ENCODE data around the gene CEP68.
"Not testable (repeated sequence)": the region's sequence is repeated elsewhere in the genome, so short reads cannot be mapped to it uniquely, and the experiment has no call there.

The CEP68 gene

DNA sequence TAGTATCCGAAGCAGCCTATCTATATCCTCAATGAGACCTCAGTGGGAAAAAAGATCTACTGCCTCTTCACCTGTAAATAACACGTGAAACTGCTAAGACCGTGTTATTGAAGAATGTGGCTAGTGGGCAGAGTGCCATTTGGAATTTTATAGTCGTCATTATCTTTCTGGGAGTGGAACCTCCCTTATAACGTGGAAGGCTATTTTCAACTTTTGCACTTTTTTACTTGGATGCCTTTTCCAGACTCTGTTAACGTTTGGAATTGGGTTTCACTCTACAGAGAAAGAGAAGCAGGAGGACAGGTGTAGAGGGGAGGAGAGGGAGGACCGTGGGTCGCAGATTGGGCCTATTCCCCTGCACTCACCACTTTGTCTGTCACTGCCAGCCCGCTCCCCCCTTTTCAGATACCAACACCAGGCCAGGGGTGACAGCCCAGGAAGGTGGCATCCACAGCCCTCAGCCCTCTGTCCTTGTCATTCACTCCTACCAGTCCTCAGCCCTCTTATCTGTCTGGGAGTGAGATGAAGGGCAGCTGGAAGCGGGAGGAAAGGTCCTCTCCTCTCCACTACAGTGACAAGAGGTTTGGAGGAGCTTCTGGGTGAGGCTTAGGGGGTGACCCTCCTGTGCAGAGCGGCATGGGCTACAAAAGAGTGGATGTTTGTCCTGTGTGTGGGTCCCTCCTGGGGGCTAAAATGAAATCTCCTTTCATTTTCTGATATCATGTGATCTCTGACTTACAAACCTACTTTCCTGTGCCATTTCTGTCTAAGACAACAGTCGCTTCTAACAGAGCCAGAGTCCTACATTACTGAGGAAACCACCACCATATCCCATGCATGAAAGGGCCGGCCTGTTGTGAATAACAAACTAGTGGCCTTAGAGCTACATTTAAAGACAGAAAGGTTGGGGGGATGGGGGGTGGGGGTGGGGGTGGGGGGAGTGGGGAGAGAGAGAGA lies 23.9 kb upstream of the CEP68 start:
- Histone ChIP-seq H3K9ac (ENCODE audit: insufficient read length, low read depth) (no peak overlapping the region), H3K4me1 (ENCODE audit: insufficient read depth, insufficient read length) (peaks cover 2% of the 10 kb centered on the region), H3K27me3 (ENCODE audit: insufficient read depth, insufficient read length) (no peaks in the 10 kb centered on the region), H3K4me3 (ENCODE audit: insufficient read length, low read depth) (no peak overlapping the region), H3K36me3 (ENCODE audit: insufficient read depth, insufficient read length, low read length) (no peaks in the 10 kb centered on the region), H3K9me3 (ENCODE audit: insufficient read depth, low read length) (no peaks in the 10 kb centered on the region)
- no peak for DNase-seq (ENCODE audit: low read depth, low spot score)
- TF ChIP-seq SUZ12 (IDR thresholded peaks at IDR 0.05; ENCODE audit: extremely low read depth, insufficient read depth, insufficient read length): no peak
- no peak for TF ChIP-seq ZNF274 (IDR thresholded peaks at IDR 0.05; ENCODE audit: low read depth, low read length)
- TF ChIP-seq YY1 (IDR thresholded peaks at IDR 0.05; ENCODE audit: insufficient read depth, insufficient read length): no peak

DNA sequence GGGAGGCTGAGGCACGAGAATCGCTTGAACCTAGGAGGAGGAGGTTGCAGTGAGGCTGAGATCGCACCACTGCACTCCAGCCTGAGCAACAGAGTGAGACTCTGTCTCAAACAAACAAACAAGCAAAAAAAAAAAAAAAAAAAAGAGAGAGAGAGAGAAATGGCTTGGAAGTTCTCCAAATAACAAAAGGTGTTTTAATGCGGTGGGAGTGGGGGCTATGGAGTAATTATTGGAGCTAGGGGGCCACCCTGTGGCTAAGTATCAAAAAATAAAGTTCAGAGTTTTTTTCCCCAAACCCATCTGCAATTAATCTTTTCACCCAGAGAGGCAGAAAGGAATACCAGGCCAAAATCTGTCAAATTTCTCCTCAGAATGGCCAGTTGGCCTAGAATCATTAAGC lies 23.0 kb upstream of the CEP68 start:
- TF ChIP-seq YY1 (IDR thresholded peaks at IDR 0.05; ENCODE audit: insufficient read depth, insufficient read length): no peak
- no peak for TF ChIP-seq SUZ12 (IDR thresholded peaks at IDR 0.05; ENCODE audit: extremely low read depth, insufficient read depth, insufficient read length)
- TF ChIP-seq ZNF274 (IDR thresholded peaks at IDR 0.05; ENCODE audit: low read depth, low read length): no peak
- Histone ChIP-seq H3K4me3 (ENCODE audit: insufficient read length, low read depth) (no peak overlapping the region), H3K27me3 (ENCODE audit: insufficient read depth, insufficient read length) (no peaks in the 10 kb centered on the region), H3K4me1 (ENCODE audit: insufficient read depth, insufficient read length) (peaks cover 2% of the 10 kb centered on the region), H3K9ac (ENCODE audit: insufficient read length, low read depth) (no peak overlapping the region), H3K9me3 (ENCODE audit: insufficient read depth, low read length) (no peaks in the 10 kb centered on the region), H3K36me3 (ENCODE audit: insufficient read depth, insufficient read length, low read length) (no peaks in the 10 kb centered on the region)
- no peak for DNase-seq (ENCODE audit: low read depth, low spot score)

DNA sequence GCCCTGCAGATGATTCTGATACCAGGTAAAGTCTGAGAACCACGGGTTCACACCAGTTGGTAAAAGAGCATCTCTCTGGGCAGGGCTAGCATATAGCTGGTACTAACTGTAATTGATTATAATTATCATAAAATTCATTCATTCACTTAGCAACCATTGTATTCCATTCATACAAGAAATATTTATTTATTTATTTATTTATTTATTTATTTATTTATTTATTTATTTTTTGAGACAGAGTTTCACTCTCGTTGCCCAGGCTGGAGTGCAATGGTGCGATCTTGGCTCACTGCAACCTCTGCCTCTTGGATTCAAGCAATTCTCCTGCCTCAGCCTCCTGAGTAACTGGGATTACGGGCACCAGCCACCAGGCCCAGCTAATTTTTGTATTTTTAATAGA lies 22.5 kb upstream of the CEP68 start:
- not testable (repeated sequence) for H3K4me3 ChIP-seq (ENCODE audit: insufficient read length, low read depth); H3K9ac ChIP-seq (ENCODE audit: insufficient read length, low read depth); H3K36me3 ChIP-seq (ENCODE audit: insufficient read depth, insufficient read length, low read length); H3K9me3 ChIP-seq (ENCODE audit: insufficient read depth, low read length); DNase-seq (ENCODE audit: low read depth, low spot score); H3K4me1 ChIP-seq (ENCODE audit: insufficient read depth, insufficient read length); H3K27me3 ChIP-seq (ENCODE audit: insufficient read depth, insufficient read length)

DNA sequence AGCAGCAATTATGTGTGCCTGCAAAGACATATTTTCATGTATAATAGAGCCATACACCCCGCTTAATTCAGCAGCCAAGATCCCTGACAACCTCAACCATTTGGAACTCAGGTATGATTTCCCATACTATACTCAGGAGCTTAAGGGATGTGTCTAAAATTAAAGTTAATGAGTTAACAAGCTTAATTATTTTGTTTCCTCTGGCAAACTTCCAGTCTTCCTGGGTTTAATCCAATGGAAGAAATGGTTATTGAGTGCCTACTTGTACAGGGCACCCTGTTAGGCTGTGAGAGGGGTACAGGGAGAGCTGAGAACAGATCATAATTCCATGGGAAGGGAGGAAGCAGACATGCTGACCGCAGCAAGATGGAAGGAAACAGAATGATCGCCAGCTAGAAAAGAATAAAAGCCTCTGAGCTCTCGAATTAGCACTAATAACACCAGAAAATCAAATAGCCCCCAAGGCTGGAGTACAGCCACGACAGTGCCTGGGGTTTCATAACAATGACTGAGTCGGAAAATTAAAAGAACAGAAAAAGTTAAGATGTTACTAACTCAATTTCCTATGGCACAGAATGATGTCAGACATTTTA lies 20.8 kb upstream of the CEP68 start:
- no peak for DNase-seq (ENCODE audit: low read depth, low spot score)
- no peak for TF ChIP-seq YY1 (IDR thresholded peaks at IDR 0.05; ENCODE audit: insufficient read depth, insufficient read length)
- no peak for TF ChIP-seq SUZ12 (IDR thresholded peaks at IDR 0.05; ENCODE audit: extremely low read depth, insufficient read depth, insufficient read length)
- no peak for TF ChIP-seq ZNF274 (IDR thresholded peaks at IDR 0.05; ENCODE audit: low read depth, low read length)

DNA sequence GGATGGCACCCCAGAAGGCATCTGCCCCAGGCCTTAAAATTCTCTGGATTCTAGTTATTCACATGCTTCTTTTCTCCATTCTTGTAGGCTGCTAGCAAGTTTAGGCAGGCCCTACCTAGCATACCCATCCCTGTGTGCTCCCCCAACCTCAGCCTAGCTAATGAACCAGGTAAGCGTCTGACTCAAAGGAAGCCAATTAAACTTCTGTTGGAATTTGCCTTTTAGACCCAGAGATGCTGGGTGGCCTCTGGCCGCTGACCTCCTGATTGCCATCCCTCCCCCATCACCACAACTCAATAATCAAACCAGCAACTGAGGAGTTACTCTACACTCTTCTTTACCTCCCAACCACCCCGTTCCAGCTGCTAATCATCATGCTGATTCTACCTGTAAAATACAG lies 19.0 kb upstream of the CEP68 start:
- H3K27me3 ChIP-seq (ENCODE audit: insufficient read depth, insufficient read length): no peaks in the 10 kb centered on the region
- no peak overlapping the region for H3K9ac ChIP-seq (ENCODE audit: insufficient read length, low read depth)
- no peaks in the 10 kb centered on the region for H3K4me1 ChIP-seq (ENCODE audit: insufficient read depth, insufficient read length)
- TF ChIP-seq SUZ12 (IDR thresholded peaks at IDR 0.05; ENCODE audit: extremely low read depth, insufficient read depth, insufficient read length): no peak
- TF ChIP-seq YY1 (IDR thresholded peaks at IDR 0.05; ENCODE audit: insufficient read depth, insufficient read length): no peak
- TF ChIP-seq ZNF274 (IDR thresholded peaks at IDR 0.05; ENCODE audit: low read depth, low read length): no peak
- no peaks in the 10 kb centered on the region for H3K36me3 ChIP-seq (ENCODE audit: insufficient read depth, insufficient read length, low read length)
- no peak overlapping the region for H3K4me3 ChIP-seq (ENCODE audit: insufficient read length, low read depth)
- no peaks in the 10 kb centered on the region for H3K9me3 ChIP-seq (ENCODE audit: insufficient read depth, low read length)
- DNase-seq (ENCODE audit: low read depth, low spot score): no peak

More for the DNA sequence above, 20.8 kb upstream of the CEP68 start:
- no peak overlapping the region for H3K4me3 ChIP-seq (ENCODE audit: insufficient read length, low read depth)
- H3K4me1 ChIP-seq (ENCODE audit: insufficient read depth, insufficient read length): no peaks in the 10 kb centered on the region
- no peaks in the 10 kb centered on the region for H3K36me3 ChIP-seq (ENCODE audit: insufficient read depth, insufficient read length, low read length)
- no peaks in the 10 kb centered on the region for H3K9me3 ChIP-seq (ENCODE audit: insufficient read depth, low read length)
- no peaks in the 10 kb centered on the region for H3K27me3 ChIP-seq (ENCODE audit: insufficient read depth, insufficient read length)
- H3K9ac ChIP-seq (ENCODE audit: insufficient read length, low read depth): no peak overlapping the region

DNA sequence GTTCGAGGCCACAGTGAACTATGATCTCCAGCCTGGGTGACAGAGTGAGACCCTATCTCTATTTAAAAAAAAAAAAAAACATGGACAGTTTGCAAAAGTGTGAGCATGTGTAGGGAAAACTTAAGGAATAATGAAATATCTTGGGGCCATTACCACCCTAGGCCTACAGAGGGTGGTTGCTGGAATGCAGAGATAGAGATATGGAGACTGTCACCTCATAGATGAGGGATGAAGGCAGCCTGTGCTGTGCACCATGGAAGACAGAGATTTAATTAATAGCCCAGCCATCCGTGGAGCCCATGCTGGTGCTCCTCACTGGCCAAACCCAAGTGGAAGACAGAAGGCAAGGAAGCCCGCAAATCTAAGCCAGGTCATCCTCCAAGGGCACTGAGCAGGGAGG lies 16.6 kb upstream of the CEP68 start:
- TF ChIP-seq SUZ12 (IDR thresholded peaks at IDR 0.05; ENCODE audit: extremely low read depth, insufficient read depth, insufficient read length) (no peak), YY1 (IDR thresholded peaks at IDR 0.05; ENCODE audit: insufficient read depth, insufficient read length) (no peak), ZNF274 (IDR thresholded peaks at IDR 0.05; ENCODE audit: low read depth, low read length) (no peak)
- H3K27me3 ChIP-seq (ENCODE audit: insufficient read depth, insufficient read length): no peaks in the 10 kb centered on the region
- no peaks in the 10 kb centered on the region for H3K4me1 ChIP-seq (ENCODE audit: insufficient read depth, insufficient read length)
- H3K4me3 ChIP-seq (ENCODE audit: insufficient read length, low read depth): no peak overlapping the region
- no peak for DNase-seq (ENCODE audit: low read depth, low spot score)
- peaks cover 2% of the 10 kb centered on the region for H3K36me3 ChIP-seq (ENCODE audit: insufficient read depth, insufficient read length, low read length)
- peaks cover 19% of the 10 kb centered on the region for H3K9me3 ChIP-seq (ENCODE audit: insufficient read depth, low read length)
- no peak overlapping the region for H3K9ac ChIP-seq (ENCODE audit: insufficient read length, low read depth)

DNA sequence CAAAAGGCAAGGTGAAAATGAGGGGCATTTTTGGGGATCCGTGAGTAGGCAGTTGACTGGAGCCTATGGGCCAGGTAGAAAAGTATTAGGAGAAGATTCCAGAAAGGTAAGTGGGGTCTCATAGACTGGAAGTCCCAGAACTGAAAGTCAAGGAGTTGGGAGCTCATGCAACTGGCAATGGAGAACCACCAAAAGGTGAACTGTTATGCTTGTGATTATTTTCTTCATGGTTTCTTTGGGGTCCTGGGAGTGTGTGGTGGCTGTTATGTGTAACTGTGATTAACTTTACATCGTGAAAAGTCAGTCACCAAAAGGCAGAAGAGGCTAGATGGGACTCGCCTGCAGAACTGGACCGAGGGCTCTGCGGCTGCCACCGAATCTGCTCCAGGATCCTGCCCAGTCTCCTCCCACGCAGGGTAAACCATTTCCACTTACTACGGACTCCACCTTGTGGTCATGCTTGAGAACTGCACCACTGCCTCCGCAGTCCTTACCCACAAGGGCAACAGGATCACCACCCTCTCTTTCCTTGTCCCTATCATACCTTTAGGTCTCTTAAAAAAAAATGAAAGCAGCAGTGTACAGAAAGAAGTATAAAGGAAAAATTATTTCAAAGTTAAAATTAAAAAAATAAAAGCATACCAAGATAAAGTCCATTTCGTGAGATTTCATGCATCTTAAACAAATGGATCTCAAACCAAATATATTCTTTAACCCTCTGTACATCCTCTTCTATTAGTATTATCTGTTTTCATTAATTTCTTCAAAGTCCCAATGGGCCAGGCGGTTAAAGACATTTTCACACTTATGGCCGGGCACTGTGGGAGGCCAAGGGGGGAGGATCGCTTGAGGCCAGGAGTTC lies 15.6 kb upstream of the CEP68 start:
- no peak overlapping the region for H3K4me3 ChIP-seq (ENCODE audit: insufficient read length, low read depth)
- H3K9ac ChIP-seq (ENCODE audit: insufficient read length, low read depth): no peak overlapping the region
- TF ChIP-seq YY1 (IDR thresholded peaks at IDR 0.05; ENCODE audit: insufficient read depth, insufficient read length) (no peak), SUZ12 (IDR thresholded peaks at IDR 0.05; ENCODE audit: extremely low read depth, insufficient read depth, insufficient read length) (no peak), ZNF274 (IDR thresholded peaks at IDR 0.05; ENCODE audit: low read depth, low read length) (no peak)
- peaks cover 5% of the 10 kb centered on the region for H3K4me1 ChIP-seq (ENCODE audit: insufficient read depth, insufficient read length)
- H3K9me3 ChIP-seq (ENCODE audit: insufficient read depth, low read length): peaks cover 19% of the 10 kb centered on the region
- H3K27me3 ChIP-seq (ENCODE audit: insufficient read depth, insufficient read length): no peaks in the 10 kb centered on the region
- peaks cover 2% of the 10 kb centered on the region for H3K36me3 ChIP-seq (ENCODE audit: insufficient read depth, insufficient read length, low read length)
- DNase-seq (ENCODE audit: low read depth, low spot score): peak; percentile 69

Measured in NT2/D1 (cell line).